OCI-LY7 (cell line): ENCODE data around the gene ARG2. TPM values are rescaled to one million over a fixed set of nuclear protein-coding genes. Genes with fewer than 3 reads are reported as not detected.

Experiments used
- BruUV-seq: library from RNA; stranded (reverse); fragments of 400-500 nt; replicated peaks from 2 replicates; lab custom pipeline; 2021; lab: Mats Ljungman, UMichigan
- CTCF ChIA-PET: fragments of 300-600 bp; sonication (Branson Sonifier 250); formaldehyde crosslinking; loops from one replicate; lab custom pipeline; 2022; ENCODE audit warnings: antibody characterized with exemption; ENCODE audit not compliant: unreplicated experiment; lab: Charles Lee
- POLR2A ChIA-PET: fragments of 300-600 bp; sonication (Branson Sonifier 250); formaldehyde crosslinking; loops from one replicate; lab custom pipeline; 2022; ENCODE audit warnings: antibody characterized with exemption; lab: Charles Lee
- DNase-seq: peaks from one replicate; pipeline ENCODE4 v3.0.0-alpha.2; 2015; ENCODE audit warnings: low spot score
- H2AFZ ChIP-seq: fragments of 200-600 bp; sonication (generic), shearing (Covaris generic); 2 replicates; pipeline ENCODE4 v1.6.1; 2014; ENCODE audit warnings: mild to moderate bottlenecking, antibody characterized with exemption, low read length, moderate library complexity
- H3K27ac ChIP-seq: fragments of 200-600 bp; sonication (generic); 2 replicates; pipeline ENCODE4 v1.5.1; 2014; ENCODE audit warnings: mixed run types, low read depth, mild to moderate bottlenecking, moderate library complexity, low read length, inconsistent platforms; ENCODE audit not compliant: poor library complexity, severe bottlenecking
- H3K36me3 ChIP-seq: fragments of 200-600 bp; sonication (generic); 2 replicates; pipeline ENCODE4 v1.6.1; 2014; ENCODE audit warnings: mild to moderate bottlenecking, antibody characterized with exemption, low read length, moderate library complexity, mixed read lengths; ENCODE audit not compliant: insufficient read depth
- H3K4me1 ChIP-seq: fragments of 200-600 bp; sonication (generic); 2 replicates; pipeline ENCODE4 v1.5.1; 2014; ENCODE audit warnings: mild to moderate bottlenecking, low read length; ENCODE audit not compliant: insufficient read depth, poor library complexity, severe bottlenecking
- H3K4me2 ChIP-seq: fragments of 200-600 bp; sonication (generic); 2 replicates; pipeline ENCODE4 v1.6.1; 2014; ENCODE audit warnings: mild to moderate bottlenecking, low read length
- H3K4me3 ChIP-seq: fragments of 200-600 bp; sonication (generic); 2 replicates; pipeline ENCODE4 v1.5.1; 2014; ENCODE audit warnings: mild to moderate bottlenecking, low read depth, low read length; ENCODE audit not compliant: poor library complexity, severe bottlenecking
- H3K79me2 ChIP-seq: fragments of 200-600 bp; sonication (generic); 2 replicates; pipeline ENCODE4 v1.6.1; 2016; ENCODE audit warnings: low read depth, mild to moderate bottlenecking, low read length, moderate library complexity, mixed read lengths; ENCODE audit not compliant: insufficient read depth
- H3K9me2 ChIP-seq: fragments of 200-600 bp; sonication (generic); 2 replicates; pipeline ENCODE4 v1.6.1; 2016; ENCODE audit warnings: mild to moderate bottlenecking, low read length, mixed read lengths; ENCODE audit not compliant: insufficient read depth
- H3K9me3 ChIP-seq: fragments of 200-600 bp; sonication (generic); 2 replicates; pipeline ENCODE4 v1.6.1; 2014; ENCODE audit warnings: mild to moderate bottlenecking, mixed run types, low read length, mixed read lengths
- H4K20me1 ChIP-seq: fragments of 200-600 bp; sonication (generic); 2 replicates; pipeline ENCODE4 v1.6.1; 2014; ENCODE audit warnings: mild to moderate bottlenecking, antibody characterized with exemption, low read length, moderate library complexity, mixed read lengths; ENCODE audit not compliant: insufficient read depth
- EZH2phosphoT487 ChIP-seq: fragments of 200-600 bp; sonication (generic); IDR thresholded peaks from 2 replicates; pipeline ENCODE4 v1.6.1; 2018; ENCODE audit warnings: low read depth, borderline replicate concordance, mild to moderate bottlenecking, mixed run types, antibody characterized with exemption, low read length, moderate library complexity, mixed read lengths
- intact Hi-C: fragments of 100-400 bp; cut with micrococcal nuclease; formaldehyde crosslinking; loops from one replicate; pipeline ENCODE4 v1.10.0; 2022; ENCODE audit not compliant: unreplicated experiment
- total RNA-seq, 2 experiments: library from RNA; depleted of rRNA in 1 of 2; stranded (reverse); fragments of >200 nt in 1 of 2; shearing (Covaris generic) in 1 of 2; gene quantifications; 2 replicates each; pipeline ENCODE4 v1.2.3, GENCODE V29; 2014 to 2022
- TF ChIP-seq, protein P1 (sequence below): fragments of 200-600 bp; sonication (generic); conservative IDR thresholded peaks from 2 replicates; pipeline ENCODE4 v1.5.1; 2014; ENCODE audit warnings: mild to moderate bottlenecking, antibody characterized with exemption, low read length, moderate library complexity, mixed read lengths

Gene ARG2
- total RNA-seq, 2 experiments from 2014 or later, result 2.0 to 4.2 TPM

DNA sequence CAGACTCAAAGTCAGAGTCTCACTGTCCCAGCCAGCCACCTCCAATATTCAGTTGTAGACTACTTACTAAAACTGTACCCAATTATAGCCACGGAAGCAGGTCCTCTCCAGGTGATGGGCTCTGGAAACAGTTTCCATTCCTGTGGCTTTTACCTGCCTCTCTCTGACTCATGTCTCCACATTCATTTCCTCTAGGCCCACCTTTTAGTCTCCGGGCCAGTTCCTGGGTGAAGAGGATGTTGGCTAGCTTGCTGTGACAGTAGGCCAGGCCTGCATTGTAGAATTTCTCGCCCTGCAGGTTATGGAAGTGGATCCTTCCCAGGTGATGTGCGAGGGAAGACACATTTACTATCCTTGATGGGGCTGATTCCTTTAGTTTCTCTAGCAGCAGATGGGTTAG lies 70.3 kb downstream of the ARG2 start:
- peaks cover 86% of the 10 kb centered on the region for H3K36me3 ChIP-seq
- no peaks in the 10 kb centered on the region for H4K20me1 ChIP-seq
- ChIA-PET POLR2A (no interaction called here), CTCF (no interaction called here)
- H3K4me2 ChIP-seq, result no peak overlapping the region
- H2AFZ ChIP-seq, result no peak overlapping the region
- no peaks in the 10 kb centered on the region for H3K9me2 ChIP-seq
- no peak overlapping the region for H3K4me3 ChIP-seq
- DNase-seq, result no peak
- peaks cover 22% of the 10 kb centered on the region; the same call in 1 of the 2 replicates for H3K79me2 ChIP-seq
- H3K4me1 ChIP-seq, result peaks cover 5% of the 10 kb centered on the region
- no peaks in the 10 kb centered on the region for H3K9me3 ChIP-seq
- intact Hi-C loops, result no loop called here
- TF ChIP-seq, protein P1, sequence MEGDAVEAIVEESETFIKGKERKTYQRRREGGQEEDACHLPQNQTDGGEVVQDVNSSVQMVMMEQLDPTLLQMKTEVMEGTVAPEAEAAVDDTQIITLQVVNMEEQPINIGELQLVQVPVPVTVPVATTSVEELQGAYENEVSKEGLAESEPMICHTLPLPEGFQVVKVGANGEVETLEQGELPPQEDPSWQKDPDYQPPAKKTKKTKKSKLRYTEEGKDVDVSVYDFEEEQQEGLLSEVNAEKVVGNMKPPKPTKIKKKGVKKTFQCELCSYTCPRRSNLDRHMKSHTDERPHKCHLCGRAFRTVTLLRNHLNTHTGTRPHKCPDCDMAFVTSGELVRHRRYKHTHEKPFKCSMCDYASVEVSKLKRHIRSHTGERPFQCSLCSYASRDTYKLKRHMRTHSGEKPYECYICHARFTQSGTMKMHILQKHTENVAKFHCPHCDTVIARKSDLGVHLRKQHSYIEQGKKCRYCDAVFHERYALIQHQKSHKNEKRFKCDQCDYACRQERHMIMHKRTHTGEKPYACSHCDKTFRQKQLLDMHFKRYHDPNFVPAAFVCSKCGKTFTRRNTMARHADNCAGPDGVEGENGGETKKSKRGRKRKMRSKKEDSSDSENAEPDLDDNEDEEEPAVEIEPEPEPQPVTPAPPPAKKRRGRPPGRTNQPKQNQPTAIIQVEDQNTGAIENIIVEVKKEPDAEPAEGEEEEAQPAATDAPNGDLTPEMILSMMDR, result no peak
- TF ChIP-seq EZH2phosphoT487, result no peak
- no TSS peak for BruUV-seq
- no peak overlapping the region for H3K27ac ChIP-seq

DNA sequence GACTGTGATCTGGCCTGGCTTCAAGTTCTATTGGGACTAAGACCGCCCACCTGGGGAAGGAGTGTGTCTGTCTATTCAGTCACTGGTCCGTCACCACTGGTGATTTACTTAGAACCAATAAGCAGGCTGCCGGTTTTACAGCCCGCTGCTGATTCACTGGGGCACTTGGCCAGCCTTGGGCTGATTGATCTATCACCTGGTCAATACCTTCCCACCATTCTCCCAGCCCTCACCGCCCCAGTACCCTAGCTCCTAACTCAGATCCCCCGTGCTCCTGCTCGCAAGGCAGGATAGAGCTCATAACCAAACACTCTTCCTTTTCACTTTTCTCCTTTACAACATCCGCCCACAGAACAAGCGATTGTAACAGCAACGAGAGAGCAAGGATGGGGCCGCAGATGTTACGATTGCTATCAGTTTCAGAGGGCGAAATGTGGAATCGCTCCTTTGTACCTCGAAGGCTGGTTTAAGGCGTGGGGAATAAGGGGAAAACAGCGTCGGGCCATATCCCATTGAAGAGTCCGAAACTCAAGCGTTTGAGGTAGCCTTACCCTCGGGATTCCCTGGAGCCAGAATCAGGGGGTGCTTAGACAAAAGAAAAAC lies 75.2 kb downstream of the ARG2 start:
- Histone ChIP-seq H3K36me3 (peaks cover 37% of the 10 kb centered on the region), H2AFZ (peak overlapping the region; percentile 72), H3K4me2 (peak overlapping the region; percentile 85), H3K9me3 (no peaks in the 10 kb centered on the region), H3K9me2 (no peaks in the 10 kb centered on the region), H3K4me1 (peaks cover 5% of the 10 kb centered on the region), H3K79me2 (peaks cover 25% of the 10 kb centered on the region; the same call in 1 of the 2 replicates), H3K4me3 (peak overlapping the region; percentile 96), H3K27ac (peak overlapping the region; percentile 58), H4K20me1 (no peaks in the 10 kb centered on the region)
- DNase-seq, result peak; percentile 81
- intact Hi-C loops, result loop anchor here (2.0 kb wide), 1 partner anchor 20 kb away; the partner anchor contains the start of gene VTI1B
- TF ChIP-seq EZH2phosphoT487, result no peak
- TF ChIP-seq, protein P1, result no peak
- TSS peak; percentile 67 for BruUV-seq
- CTCF ChIA-PET, result interaction anchor here (1.0 to 1.1 kb wide), 3 partner anchors 9 to 95 kb away, joined by 3 to 5 read pairs (median 4); partner anchors contain the start of gene PIGH
- POLR2A ChIA-PET, result interaction anchor here (0.8 to 1.8 kb wide), 7 partner anchors 9 to 95 kb away, joined by 3 to 5 read pairs (median 4); partner anchors contain the start of gene PIGH
